OCI-LY1 (cell line): ENCODE data around the gene ACO2.

Experiments
- H2AFZ ChIP-seq: fragments of 200-600 bp; sonication (generic), shearing (Covaris generic); 2 replicates; pipeline ENCODE4 v1.6.0; 2014; ENCODE audit warnings: antibody characterized with exemption, mild to moderate bottlenecking, low read length
- H3F3A ChIP-seq: fragments of 200-600 bp; sonication (generic), shearing (Covaris generic); 2 replicates; pipeline ENCODE4 v1.6.0; 2014; ENCODE audit warnings: mild to moderate bottlenecking, antibody characterized with exemption, low read length, moderate library complexity; ENCODE audit not compliant: insufficient read depth
- H3K27ac ChIP-seq: fragments of 200-600 bp; sonication (generic); 2 replicates; pipeline ENCODE4 v1.5.1; 2014; ENCODE audit warnings: low read length, mixed run types, mild to moderate bottlenecking, low read depth; ENCODE audit not compliant: poor library complexity, severe bottlenecking
- H3K27me3 ChIP-seq: fragments of 200-600 bp; sonication (generic); 2 replicates; pipeline ENCODE4 v1.6.0; 2014; ENCODE audit warnings: antibody characterized with exemption, mild to moderate bottlenecking, low read length, moderate library complexity; ENCODE audit not compliant: insufficient read depth
- H3K36me3 ChIP-seq: fragments of 200-600 bp; sonication (generic); 2 replicates; pipeline ENCODE4 v1.6.1; 2014; ENCODE audit warnings: mild to moderate bottlenecking, antibody characterized with exemption, low read length, moderate library complexity, mixed read lengths; ENCODE audit not compliant: insufficient read depth
- H3K4me1 ChIP-seq: fragments of 200-600 bp; sonication (generic); 2 replicates; pipeline ENCODE4 v1.5.1; 2014; ENCODE audit warnings: mild to moderate bottlenecking, low read length, moderate library complexity; ENCODE audit not compliant: insufficient read depth, severe bottlenecking
- H3K4me2 ChIP-seq: fragments of 200-600 bp; sonication (generic), shearing (Covaris generic); 2 replicates; pipeline ENCODE4 v1.6.1; 2014; ENCODE audit warnings: low read length
- H3K4me3 ChIP-seq: fragments of 200-600 bp; sonication (generic); 2 replicates; pipeline ENCODE4 v1.5.1; 2014; ENCODE audit warnings: low read length, low read depth, mild to moderate bottlenecking, mixed read lengths; ENCODE audit not compliant: poor library complexity, severe bottlenecking
- H3K79me2 ChIP-seq: fragments of 200-600 bp; shearing (Covaris generic); 2 replicates; pipeline ENCODE4 v1.6.1; 2016; ENCODE audit warnings: mixed run types, low read length, mixed read lengths; ENCODE audit not compliant: insufficient read depth
- H3K9ac ChIP-seq: fragments of 200-600 bp; sonication (generic), shearing (Covaris generic); 2 replicates; pipeline ENCODE4 v1.6.1; 2014; ENCODE audit warnings: mild to moderate bottlenecking, low read length, mixed read lengths
- H3K9me2 ChIP-seq: fragments of 200-600 bp; sonication (generic), shearing (Covaris generic); 2 replicates; pipeline ENCODE4 v1.6.1; 2014; ENCODE audit warnings: low read depth, mild to moderate bottlenecking, low read length, mixed read lengths
- H3K9me3 ChIP-seq: fragments of 200-600 bp; shearing (Covaris generic); 2 replicates; pipeline ENCODE4 v1.6.1; 2014; ENCODE audit warnings: low read length, mixed read lengths
- H4K20me1 ChIP-seq: fragments of 200-600 bp; sonication (generic), shearing (Covaris generic); 2 replicates; pipeline ENCODE4 v1.6.0; 2016; ENCODE audit warnings: mild to moderate bottlenecking, low read length; ENCODE audit not compliant: insufficient read depth
- EZH2 ChIP-seq: fragments of 200-600 bp; sonication (generic), shearing (Covaris generic); IDR thresholded peaks from 2 replicates; pipeline ENCODE4 v1.8.0; 2017; ENCODE audit warnings: borderline replicate concordance, mixed run types, mild to moderate bottlenecking, antibody characterized with exemption, low read length, moderate library complexity, mixed read lengths
- TF ChIP-seq, protein P1 (sequence below): fragments of 200-600 bp; sonication (generic), shearing (Covaris generic); IDR thresholded peaks from 2 replicates; pipeline ENCODE4 v1.5.1; 2017; ENCODE audit warnings: mild to moderate bottlenecking, antibody characterized with exemption, low read length, moderate library complexity, mixed read lengths

Gene ACO2

DNA sequence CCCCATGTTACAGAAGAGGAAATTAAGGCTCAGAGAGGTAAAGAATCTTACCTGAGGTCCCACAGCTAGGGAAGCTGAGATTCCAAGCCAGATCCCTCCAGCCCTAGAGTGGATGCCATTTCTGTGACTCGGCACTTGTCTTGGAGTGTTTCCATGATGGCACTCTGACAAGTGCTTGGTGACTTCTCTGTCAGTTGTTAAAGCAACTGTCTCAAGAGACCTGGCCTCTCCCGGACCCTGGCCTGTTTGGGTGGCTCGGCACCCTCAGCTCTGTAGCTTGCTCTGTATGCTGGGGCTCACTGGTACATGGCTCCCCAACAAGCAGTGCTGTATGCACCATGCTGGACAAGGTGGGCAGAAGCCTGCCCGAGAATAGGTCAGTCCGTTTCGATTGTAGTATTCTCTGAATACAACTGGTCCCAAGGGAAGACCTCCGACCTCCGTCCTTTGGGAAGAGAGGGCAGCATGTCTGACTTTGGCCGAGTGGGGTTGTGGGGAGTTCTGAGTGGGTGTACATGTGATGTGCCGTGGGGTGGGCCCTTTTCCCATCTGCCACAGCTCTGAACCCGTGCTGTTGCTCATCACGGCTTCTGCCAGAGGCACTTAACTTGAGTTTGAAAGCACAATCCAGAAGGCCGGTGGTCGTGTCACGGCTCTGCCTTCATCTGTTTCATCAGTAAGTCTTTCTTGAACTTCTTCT, 12.4 kb downstream of the ACO2 start:
- no peaks in the 10 kb centered on the region for H3K27me3 ChIP-seq
- no peaks in the 10 kb centered on the region for H3F3A ChIP-seq
- H3K9me3 ChIP-seq = no peaks in the 10 kb centered on the region
- peaks cover 14% of the 10 kb centered on the region for H3K36me3 ChIP-seq
- H3K4me3 ChIP-seq = peak overlapping the region; percentile 25
- H4K20me1 ChIP-seq = no peaks in the 10 kb centered on the region
- H3K9ac ChIP-seq = peak overlapping the region; percentile 28; the same call in 1 of the 2 replicates
- peak overlapping the region; percentile 68 for H3K27ac ChIP-seq
- no peak overlapping the region for H2AFZ ChIP-seq
- TF ChIP-seq EZH2 = no peak
- TF ChIP-seq, protein P1, sequence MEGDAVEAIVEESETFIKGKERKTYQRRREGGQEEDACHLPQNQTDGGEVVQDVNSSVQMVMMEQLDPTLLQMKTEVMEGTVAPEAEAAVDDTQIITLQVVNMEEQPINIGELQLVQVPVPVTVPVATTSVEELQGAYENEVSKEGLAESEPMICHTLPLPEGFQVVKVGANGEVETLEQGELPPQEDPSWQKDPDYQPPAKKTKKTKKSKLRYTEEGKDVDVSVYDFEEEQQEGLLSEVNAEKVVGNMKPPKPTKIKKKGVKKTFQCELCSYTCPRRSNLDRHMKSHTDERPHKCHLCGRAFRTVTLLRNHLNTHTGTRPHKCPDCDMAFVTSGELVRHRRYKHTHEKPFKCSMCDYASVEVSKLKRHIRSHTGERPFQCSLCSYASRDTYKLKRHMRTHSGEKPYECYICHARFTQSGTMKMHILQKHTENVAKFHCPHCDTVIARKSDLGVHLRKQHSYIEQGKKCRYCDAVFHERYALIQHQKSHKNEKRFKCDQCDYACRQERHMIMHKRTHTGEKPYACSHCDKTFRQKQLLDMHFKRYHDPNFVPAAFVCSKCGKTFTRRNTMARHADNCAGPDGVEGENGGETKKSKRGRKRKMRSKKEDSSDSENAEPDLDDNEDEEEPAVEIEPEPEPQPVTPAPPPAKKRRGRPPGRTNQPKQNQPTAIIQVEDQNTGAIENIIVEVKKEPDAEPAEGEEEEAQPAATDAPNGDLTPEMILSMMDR = no peak
- H3K79me2 ChIP-seq = peaks cover 63% of the 10 kb centered on the region
- peak overlapping the region; percentile 52 for H3K4me2 ChIP-seq
- peaks cover 73% of the 10 kb centered on the region for H3K4me1 ChIP-seq
- no peaks in the 10 kb centered on the region for H3K9me2 ChIP-seq

DNA sequence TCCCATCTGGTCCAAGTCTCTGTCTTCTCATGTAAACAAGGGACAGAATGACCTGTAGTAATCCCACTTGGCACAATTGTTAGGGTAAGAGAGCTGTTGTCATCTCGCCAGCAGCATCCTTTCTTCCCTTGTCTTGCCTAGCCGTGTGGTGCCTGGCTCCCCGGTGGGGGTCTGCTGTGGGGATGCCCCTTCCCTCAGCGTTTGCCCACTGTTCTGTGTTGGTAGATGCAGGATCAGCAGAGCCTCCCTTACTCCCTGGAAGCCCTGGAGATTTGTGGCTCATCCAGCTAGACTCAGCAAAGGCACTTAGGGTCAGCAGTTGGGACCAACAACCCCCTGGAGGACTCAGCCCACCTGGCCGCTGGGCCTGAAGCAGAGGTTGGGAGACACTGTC, 13.0 kb downstream of the ACO2 start:
- H3K4me1 ChIP-seq = peaks cover 76% of the 10 kb centered on the region

GRCh38 chr22:41482319-41482935, 13.5 kb downstream of the ACO2 start:
- Histone ChIP-seq H4K20me1 (no peaks in the 10 kb centered on the region), H3K27me3 (no peaks in the 10 kb centered on the region), H3K9me3 (no peaks in the 10 kb centered on the region), H3K9me2 (no peaks in the 10 kb centered on the region), H3K79me2 (peaks cover 64% of the 10 kb centered on the region), H3K9ac (peak overlapping the region; percentile 18; the same call in 1 of the 2 replicates), H3K36me3 (peaks cover 12% of the 10 kb centered on the region), H3F3A (no peaks in the 10 kb centered on the region), H3K27ac (peak overlapping the region; percentile 19), H3K4me2 (peak overlapping the region; percentile 52; the same call in 1 of the 2 replicates), H3K4me3 (no peak overlapping the region), H3K4me1 (peaks cover 80% of the 10 kb centered on the region), H2AFZ (no peak overlapping the region)
- no peak for TF ChIP-seq EZH2
- TF ChIP-seq, protein P1 = no peak

More for the DNA sequence above, 13.0 kb downstream of the ACO2 start:
- TF ChIP-seq EZH2 = no peak
- TF ChIP-seq, protein P1 = no peak
- Histone ChIP-seq H3K27me3 (no peaks in the 10 kb centered on the region), H3K36me3 (peaks cover 14% of the 10 kb centered on the region), H4K20me1 (no peaks in the 10 kb centered on the region), H3K9me3 (no peaks in the 10 kb centered on the region), H3K4me2 (peak overlapping the region; percentile 52; the same call in 1 of the 2 replicates), H3F3A (no peaks in the 10 kb centered on the region), H3K9me2 (no peaks in the 10 kb centered on the region), H3K27ac (peak overlapping the region; percentile 19), H3K79me2 (peaks cover 61% of the 10 kb centered on the region), H3K9ac (peak overlapping the region; percentile 18; the same call in 1 of the 2 replicates), H3K4me3 (no peak overlapping the region), H2AFZ (no peak overlapping the region)
